HG03175 (cell line): ENCODE results near the gene NPLOC4.

Experiments
- ATAC-seq: cut with Tn5 transposase; IDR thresholded peaks from one replicate; pipeline ENCODE4 v1.9.1; 2021; ENCODE audit warnings: mild to moderate bottlenecking, moderate library complexity; ENCODE audit not compliant: unreplicated experiment

Gene NPLOC4

GRCh38 chr17:81509972-81510784, 126.7 kb downstream of the NPLOC4 start:
- no peak for ATAC-seq

GRCh38 chr17:81509207-81509971, 127.5 kb downstream of the NPLOC4 start:
- ATAC-seq, result no peak

- ATAC-seq, result no peak
Observed at GRCh38 chr17:81508639-81509206, 128.2 kb downstream of the NPLOC4 start.
